ENCODE measurements around the gene IDI2. TPM values are rescaled to one million over a fixed set of nuclear protein-coding genes. Genes with fewer than 3 reads are reported as not detected.
"Not testable (repeated sequence)": the region's sequence is repeated elsewhere in the genome, so short reads cannot be mapped to it uniquely, and the experiment has no call there.

The IDI2 gene
- total RNA-seq, 1 experiment from 2014 or later, result not detected

- no peaks in the 10 kb centered on the region for H3K27me3 ChIP-seq
- H3K4me3 ChIP-seq, result no peak overlapping the region
- H3K9me3 ChIP-seq (replicated peaks), result no peaks in the 10 kb centered on the region
- no peak for DNase-seq
- no peak overlapping the region for H3K27ac ChIP-seq
- peaks cover 16% of the 10 kb centered on the region for H3K36me3 ChIP-seq
- H3K4me1 ChIP-seq, result no peaks in the 10 kb centered on the region
Measured at GRCh38 chr10:1054684-1055083, 29.0 kb upstream of the IDI2 start.

- Histone ChIP-seq H3K4me3 (peak overlapping the region; percentile 70; the same call in 1 of the 2 replicates), H3K27me3 (no peaks in the 10 kb centered on the region), H3K4me1 (no peaks in the 10 kb centered on the region), H3K9me3 (replicated peaks) (no peaks in the 10 kb centered on the region), H3K27ac (no peak overlapping the region), H3K36me3 (peaks cover 20% of the 10 kb centered on the region)
- DNase-seq, result no peak
Measured at GRCh38 chr10:1050554-1050953, 24.9 kb upstream of the IDI2 start.

- Histone ChIP-seq H3K27ac (no peak overlapping the region), H3K4me1 (no peaks in the 10 kb centered on the region), H3K9me3 (replicated peaks) (no peaks in the 10 kb centered on the region), H3K4me3 (peak overlapping the region; percentile 70), H3K27me3 (no peaks in the 10 kb centered on the region), H3K36me3 (peaks cover 20% of the 10 kb centered on the region)
- no peak for DNase-seq
Measured at GRCh38 chr10:1050145-1050544, 24.5 kb upstream of the IDI2 start.

- Histone ChIP-seq H3K36me3 (peaks cover 20% of the 10 kb centered on the region), H3K9me3 (replicated peaks) (no peaks in the 10 kb centered on the region), H3K27me3 (no peaks in the 10 kb centered on the region), H3K4me1 (no peaks in the 10 kb centered on the region), H3K4me3 (peak overlapping the region; percentile 70), H3K27ac (peak overlapping the region; percentile 83)
- peak in 1 of 2 experiments; percentile 31 for DNase-seq
Measured at GRCh38 chr10:1049425-1049958, 23.8 kb upstream of the IDI2 start.

- H3K4me3 ChIP-seq, result peak within 1 kb of the TSS; percentile 70
- peak; percentile 96 to 97 for DNase-seq
Measured at GRCh38 chr10:1048732-1049424, 23.2 kb upstream of the IDI2 start, which contains the start of gene IDI1. IDI1 (minus strand) TSS chr10:1049119; CDS start chr10:1049003, 116 bp downstream.

GRCh38 chr10:1048349-1048731 is 22.7 kb upstream of the IDI2 start:
- peak overlapping the region; percentile 70 for H3K4me3 ChIP-seq
- H3K27me3 ChIP-seq, result no peaks in the 10 kb centered on the region
- no peaks in the 10 kb centered on the region for H3K4me1 ChIP-seq
- peak overlapping the region; percentile 83 for H3K27ac ChIP-seq
- DNase-seq, result no peak
- no peaks in the 10 kb centered on the region for H3K9me3 ChIP-seq (replicated peaks)
- peaks cover 21% of the 10 kb centered on the region for H3K36me3 ChIP-seq

More at GRCh38 chr10:1048732-1049424, 23.2 kb upstream of the IDI2 start, which contains the start of gene IDI1:
- Histone ChIP-seq H3K4me1 (no peaks in the 10 kb centered on the region), H3K27me3 (no peaks in the 10 kb centered on the region), H3K27ac (peak within 1 kb of the TSS; percentile 83), H3K36me3 (peaks cover 19% of the 10 kb centered on the region), H3K9me3 (replicated peaks) (no peaks in the 10 kb centered on the region)

- H3K27ac ChIP-seq, result peak overlapping the region; percentile 83
- H3K4me3 ChIP-seq, result peak overlapping the region; percentile 70
- no peaks in the 10 kb centered on the region for H3K9me3 ChIP-seq (replicated peaks)
- peak in 1 of 2 experiments; percentile 22 for DNase-seq
- H3K27me3 ChIP-seq, result no peaks in the 10 kb centered on the region
- H3K4me1 ChIP-seq, result no peaks in the 10 kb centered on the region
- peaks cover 25% of the 10 kb centered on the region for H3K36me3 ChIP-seq
Measured at GRCh38 chr10:1047937-1048336, 22.3 kb upstream of the IDI2 start.

GRCh38 chr10:1045415-1045814 is 19.8 kb upstream of the IDI2 start:
- no peak for DNase-seq
- no peak overlapping the region for H3K27ac ChIP-seq
- no peaks in the 10 kb centered on the region for H3K27me3 ChIP-seq
- H3K9me3 ChIP-seq (replicated peaks), result no peaks in the 10 kb centered on the region
- H3K4me3 ChIP-seq, result no peak overlapping the region
- peaks cover 26% of the 10 kb centered on the region for H3K36me3 ChIP-seq
- H3K4me1 ChIP-seq, result no peaks in the 10 kb centered on the region

GRCh38 chr10:1044964-1045363 is 19.3 kb upstream of the IDI2 start:
- H3K9me3 ChIP-seq (replicated peaks), result no peaks in the 10 kb centered on the region
- H3K27me3 ChIP-seq, result no peaks in the 10 kb centered on the region
- no peaks in the 10 kb centered on the region for H3K4me1 ChIP-seq
- peaks cover 31% of the 10 kb centered on the region for H3K36me3 ChIP-seq
- H3K4me3 ChIP-seq, result no peak overlapping the region
- no peak overlapping the region for H3K27ac ChIP-seq
- no peak for DNase-seq

- peaks cover 34% of the 10 kb centered on the region for H3K36me3 ChIP-seq
- no peaks in the 10 kb centered on the region for H3K27me3 ChIP-seq
- H3K4me1 ChIP-seq, result no peaks in the 10 kb centered on the region
- no peak overlapping the region for H3K27ac ChIP-seq
- no peaks in the 10 kb centered on the region for H3K9me3 ChIP-seq (replicated peaks)
- no peak for DNase-seq
- H3K4me3 ChIP-seq, result no peak overlapping the region
Measured at GRCh38 chr10:1044146-1044545, 18.5 kb upstream of the IDI2 start.

- H3K36me3 ChIP-seq, result peaks cover 34% of the 10 kb centered on the region
- H3K9me3 ChIP-seq (replicated peaks), result no peaks in the 10 kb centered on the region
- no peaks in the 10 kb centered on the region for H3K27me3 ChIP-seq
- H3K4me1 ChIP-seq, result no peaks in the 10 kb centered on the region
- H3K4me3 ChIP-seq, result no peak overlapping the region
- DNase-seq, result no peak
- no peak overlapping the region for H3K27ac ChIP-seq
Measured at GRCh38 chr10:1043532-1043995, 17.9 kb upstream of the IDI2 start.

- peaks cover 34% of the 10 kb centered on the region for H3K36me3 ChIP-seq
- no peaks in the 10 kb centered on the region for H3K4me1 ChIP-seq
Measured at GRCh38 chr10:1041514-1041913, 15.9 kb upstream of the IDI2 start.

GRCh38 chr10:1040133-1040532 is 14.5 kb upstream of the IDI2 start:
- Histone ChIP-seq H3K27ac (no peak overlapping the region), H3K4me3 (no peak overlapping the region), H3K9me3 (replicated peaks) (no peaks in the 10 kb centered on the region), H3K4me1 (no peaks in the 10 kb centered on the region), H3K27me3 (no peaks in the 10 kb centered on the region), H3K36me3 (peaks cover 31% of the 10 kb centered on the region)
- DNase-seq, result no peak

More at GRCh38 chr10:1041514-1041913, 15.9 kb upstream of the IDI2 start:
- no peak overlapping the region for H3K27ac ChIP-seq
- no peak for DNase-seq
- H3K4me3 ChIP-seq, result no peak overlapping the region
- H3K9me3 ChIP-seq (replicated peaks), result no peaks in the 10 kb centered on the region
- H3K27me3 ChIP-seq, result no peaks in the 10 kb centered on the region

GRCh38 chr10:1038769-1039168 is 13.1 kb upstream of the IDI2 start:
- H3K4me3 ChIP-seq; H3K4me1 ChIP-seq; H3K9me3 ChIP-seq (replicated peaks); H3K27ac ChIP-seq; H3K27me3 ChIP-seq; DNase-seq: not testable (repeated sequence)
- H3K36me3 ChIP-seq, result peaks cover 30% of the 10 kb centered on the region

GRCh38 chr10:1037098-1037497 is 11.4 kb upstream of the IDI2 start:
- H3K36me3 ChIP-seq, result peaks cover 13% of the 10 kb centered on the region
- DNase-seq, result no peak
- no peak overlapping the region for H3K27ac ChIP-seq
- no peaks in the 10 kb centered on the region for H3K4me1 ChIP-seq
- no peaks in the 10 kb centered on the region for H3K27me3 ChIP-seq
- no peak overlapping the region for H3K4me3 ChIP-seq
- H3K9me3 ChIP-seq (replicated peaks), result no peaks in the 10 kb centered on the region
